Measurements from ENCODE around the gene OBP2A. TPM values are rescaled to one million over a fixed set of nuclear protein-coding genes. Genes with fewer than 3 reads are reported as not detected.
"Not testable (repeated sequence)": the region's sequence is repeated elsewhere in the genome, so short reads cannot be mapped to it uniquely, and the experiment has no call there.

The OBP2A gene
- total and polyA plus RNA-seq, 4 donors: not detected

DNA sequence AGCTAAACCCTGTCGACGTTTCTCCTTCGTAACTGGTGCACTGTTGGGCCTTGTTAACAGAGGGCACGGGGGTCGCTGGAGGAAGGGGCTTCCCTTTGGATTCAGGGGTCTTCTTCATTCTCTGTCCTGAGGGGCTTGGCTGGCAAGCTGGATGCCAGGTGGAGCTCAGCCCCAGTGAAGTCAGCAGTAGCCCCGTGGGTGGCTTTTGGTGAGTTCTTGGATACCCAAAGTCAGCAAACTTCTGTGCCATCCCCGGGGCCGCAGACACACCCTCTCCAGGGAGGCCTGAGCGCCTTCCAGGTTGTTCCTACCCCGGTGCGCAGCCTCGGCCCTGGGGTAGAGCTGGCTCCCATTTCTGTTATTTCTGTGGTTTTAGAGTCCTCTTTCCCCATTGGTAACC lies 12.3 kb upstream of the OBP2A start:
- DNase-seq: peak in 1 of 2 donors; percentile 61
- intact Hi-C loops (cut with DNase I): no loop called here
- Histone ChIP-seq H3K27ac (ENCODE audit: low read depth in 1 of 2, low read length in 2 of 2) (no peak overlapping the region), H3K4me3 (ENCODE audit: low read length in 2 of 2) (no peak overlapping the region), H3K36me3 (ENCODE audit: control insufficient read depth in 1 of 2, insufficient read depth in 2 of 2, low read length in 1 of 2) (no peaks in the 10 kb centered on the region), H3K4me1 (ENCODE audit: control insufficient read depth in 1 of 2, insufficient read depth in 2 of 2, low read length in 2 of 2) (no peaks in the 10 kb centered on the region), H3K9me3 (ENCODE audit: control insufficient read depth, low read length) (peaks cover 2% of the 10 kb centered on the region), H3K27me3 (ENCODE audit: control insufficient read depth in 1 of 2, insufficient read depth in 2 of 2, low read length in 1 of 2) (no peaks in the 10 kb centered on the region)
- WGBS, 2 donors: 90 to 92% methylated on average over 12 of the region's 12 CpGs
- ATAC-seq (ENCODE audit: low FRiP score): no peak

DNA sequence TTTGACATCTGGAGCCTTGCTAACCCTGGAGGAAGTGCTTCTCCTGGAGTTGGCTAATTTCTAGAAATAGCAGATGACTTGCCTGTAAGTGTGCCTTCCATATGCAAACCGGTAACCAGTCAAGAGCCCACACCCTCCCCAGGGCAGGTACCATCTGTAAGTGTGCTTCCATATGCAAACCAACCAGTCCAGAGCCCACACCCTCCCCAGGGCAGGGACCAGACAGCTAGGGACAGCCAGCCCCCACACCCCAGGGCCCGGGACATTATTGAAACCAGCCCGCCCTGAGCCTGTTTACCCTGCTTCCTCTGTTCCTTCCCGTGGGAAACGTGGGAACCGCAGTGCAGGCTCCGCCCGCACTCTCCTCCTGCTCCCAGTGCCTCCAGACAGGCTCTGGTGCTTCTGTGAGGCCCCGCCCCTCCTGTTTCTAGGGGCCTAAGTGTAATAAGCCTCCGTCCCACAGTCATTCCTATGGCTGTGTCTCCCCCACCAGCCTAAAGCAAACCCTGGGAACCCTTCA lies 11.7 kb upstream of the OBP2A start:
- H3K36me3 ChIP-seq (ENCODE audit: control insufficient read depth in 1 of 2, insufficient read depth in 2 of 2, low read length in 1 of 2); H3K4me3 ChIP-seq (ENCODE audit: low read length in 2 of 2); H3K9me3 ChIP-seq (ENCODE audit: control insufficient read depth, low read length); intact Hi-C loops (cut with DNase I); H3K4me1 ChIP-seq (ENCODE audit: control insufficient read depth in 1 of 2, insufficient read depth in 2 of 2, low read length in 2 of 2); H3K27me3 ChIP-seq (ENCODE audit: control insufficient read depth in 1 of 2, insufficient read depth in 2 of 2, low read length in 1 of 2); H3K27ac ChIP-seq (ENCODE audit: low read depth in 1 of 2, low read length in 2 of 2); ATAC-seq (ENCODE audit: low FRiP score): not testable (repeated sequence)
- DNase-seq: peak in 1 of 2 donors; percentile 54
- WGBS, 2 donors: 18 to 25% methylated on average over 10 of the region's 10 CpGs

DNA sequence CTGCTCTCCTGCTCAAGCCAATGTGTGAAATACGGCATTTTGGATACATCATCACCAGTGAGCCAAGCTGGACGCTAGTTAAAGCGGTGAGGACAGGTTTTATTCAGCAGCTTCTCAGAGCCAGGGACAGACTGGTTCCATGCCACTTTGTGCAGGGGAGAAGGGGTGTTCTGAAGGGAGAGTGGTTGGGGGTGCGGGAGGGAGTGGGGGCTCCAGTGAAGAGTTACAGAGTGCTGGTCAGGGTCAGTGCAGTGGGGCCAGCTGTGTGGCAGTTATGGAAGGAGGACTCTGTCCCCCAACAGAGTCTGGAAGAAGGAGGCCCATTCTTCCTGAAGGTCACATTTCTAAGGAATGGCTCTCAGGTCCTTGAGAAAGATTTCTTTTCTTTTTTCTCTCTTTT lies 11.1 kb upstream of the OBP2A start:
- H3K9me3 ChIP-seq (ENCODE audit: control insufficient read depth, low read length); H3K27me3 ChIP-seq (ENCODE audit: control insufficient read depth in 1 of 2, insufficient read depth in 2 of 2, low read length in 1 of 2); H3K27ac ChIP-seq (ENCODE audit: low read depth in 1 of 2, low read length in 2 of 2); H3K4me1 ChIP-seq (ENCODE audit: control insufficient read depth in 1 of 2, insufficient read depth in 2 of 2, low read length in 2 of 2); intact Hi-C loops (cut with DNase I); H3K36me3 ChIP-seq (ENCODE audit: control insufficient read depth in 1 of 2, insufficient read depth in 2 of 2, low read length in 1 of 2); ATAC-seq (ENCODE audit: low FRiP score); H3K4me3 ChIP-seq (ENCODE audit: low read length in 2 of 2): not testable (repeated sequence)
- DNase-seq: peak in 1 of 2 donors; percentile 68
- WGBS, 2 donors: 32 to 51% methylated on average over 4 of the region's 4 CpGs

DNA sequence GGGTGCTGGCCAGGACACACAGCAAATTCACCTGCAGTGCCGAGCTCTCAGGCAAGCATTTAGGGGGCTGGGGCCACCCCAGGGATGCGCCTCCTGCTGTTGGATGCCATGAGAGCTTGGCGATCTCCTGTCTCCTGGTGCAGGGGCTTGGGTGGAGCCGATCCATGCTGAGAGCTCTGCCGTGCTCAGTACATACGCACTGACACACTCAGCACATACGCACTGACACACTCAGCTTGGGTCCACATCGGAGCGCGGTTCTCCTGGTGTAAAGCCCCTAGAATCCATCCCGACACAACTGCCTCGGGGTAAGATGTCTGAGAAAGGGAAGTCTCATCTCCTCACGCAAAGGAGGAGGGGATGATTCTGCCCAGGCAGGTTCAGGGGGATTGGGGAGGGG lies 10.3 kb upstream of the OBP2A start:
- peak in 1 of 2 donors; percentile 44 for DNase-seq
- intact Hi-C loops (cut with DNase I); H3K4me3 ChIP-seq (ENCODE audit: low read length in 2 of 2); H3K9me3 ChIP-seq (ENCODE audit: control insufficient read depth, low read length); H3K36me3 ChIP-seq (ENCODE audit: control insufficient read depth in 1 of 2, insufficient read depth in 2 of 2, low read length in 1 of 2); H3K27ac ChIP-seq (ENCODE audit: low read depth in 1 of 2, low read length in 2 of 2); ATAC-seq (ENCODE audit: low FRiP score); H3K4me1 ChIP-seq (ENCODE audit: control insufficient read depth in 1 of 2, insufficient read depth in 2 of 2, low read length in 2 of 2); H3K27me3 ChIP-seq (ENCODE audit: control insufficient read depth in 1 of 2, insufficient read depth in 2 of 2, low read length in 1 of 2): not testable (repeated sequence)
- 63 to 73% methylated on average over 13 of the region's 13 CpGs for WGBS, 2 donors

DNA sequence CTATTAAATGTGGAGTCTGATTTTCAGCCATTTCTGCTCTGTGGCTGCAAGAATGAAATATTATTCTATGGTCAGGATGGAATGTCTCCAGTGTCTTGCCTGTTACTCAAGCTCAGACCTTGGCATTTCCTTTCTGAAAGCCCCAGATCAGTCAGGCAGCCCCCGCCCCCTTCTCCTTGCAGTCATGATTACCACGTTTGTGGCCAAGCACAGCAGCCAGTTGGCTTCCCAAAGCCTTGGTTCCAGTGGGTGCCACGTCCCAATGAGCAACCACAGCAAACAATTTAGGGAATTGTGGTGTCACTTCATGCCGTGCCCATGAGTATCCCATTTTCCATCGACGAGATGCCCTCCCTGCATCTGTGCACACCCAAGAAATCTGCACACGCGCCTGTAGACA lies 9.7 kb upstream of the OBP2A start:
- no peaks in the 10 kb centered on the region for H3K36me3 ChIP-seq (ENCODE audit: control insufficient read depth in 1 of 2, insufficient read depth in 2 of 2, low read length in 1 of 2)
- H3K27ac ChIP-seq (ENCODE audit: low read depth in 1 of 2, low read length in 2 of 2): no peak overlapping the region
- no peaks in the 10 kb centered on the region for H3K4me1 ChIP-seq (ENCODE audit: control insufficient read depth in 1 of 2, insufficient read depth in 2 of 2, low read length in 2 of 2)
- no peak for ATAC-seq (ENCODE audit: low FRiP score)
- H3K9me3 ChIP-seq (ENCODE audit: control insufficient read depth, low read length): no peaks in the 10 kb centered on the region
- DNase-seq: no peak
- H3K27me3 ChIP-seq (ENCODE audit: control insufficient read depth in 1 of 2, insufficient read depth in 2 of 2, low read length in 1 of 2): no peaks in the 10 kb centered on the region
- 61 to 64% methylated on average over 8 of the region's 8 CpGs for WGBS, 2 donors
- H3K4me3 ChIP-seq (ENCODE audit: low read length in 2 of 2): no peak overlapping the region
- intact Hi-C loops (cut with DNase I): no loop called here

DNA sequence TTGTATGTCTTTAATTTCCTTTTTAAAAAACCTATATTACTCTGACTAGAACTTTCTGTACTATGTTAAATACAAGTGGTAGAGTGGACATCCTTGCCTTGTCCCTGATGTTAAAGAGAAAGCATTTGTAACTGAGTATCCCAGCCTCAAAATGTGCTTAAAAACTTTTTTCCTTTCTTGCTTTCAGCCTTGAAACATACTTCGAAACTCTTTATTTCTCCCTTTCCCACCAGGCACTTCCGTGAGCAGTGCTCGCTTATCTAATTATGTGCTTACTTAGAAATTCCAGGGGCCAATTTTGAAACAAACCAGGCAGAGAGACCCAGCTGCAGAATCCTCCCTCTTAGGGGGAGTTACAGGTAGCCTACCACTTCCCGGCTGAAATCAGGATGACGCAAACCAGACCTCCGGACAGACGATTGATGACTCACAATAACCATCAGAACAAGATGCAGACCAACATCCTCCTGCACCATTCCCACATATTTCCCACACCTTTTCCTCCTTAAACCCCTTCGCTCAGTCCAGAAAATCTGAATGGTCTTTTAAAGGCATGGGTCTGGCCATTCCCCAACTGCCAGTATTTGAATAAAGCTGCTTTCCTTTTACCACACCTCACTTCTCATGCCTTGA lies 2.5 kb upstream of the OBP2A start:
- H3K9me3 ChIP-seq (ENCODE audit: control insufficient read depth, low read length); H3K36me3 ChIP-seq (ENCODE audit: control insufficient read depth in 1 of 2, insufficient read depth in 2 of 2, low read length in 1 of 2); H3K27ac ChIP-seq (ENCODE audit: low read depth in 1 of 2, low read length in 2 of 2); DNase-seq; H3K27me3 ChIP-seq (ENCODE audit: control insufficient read depth in 1 of 2, insufficient read depth in 2 of 2, low read length in 1 of 2); ATAC-seq (ENCODE audit: low FRiP score); H3K4me3 ChIP-seq (ENCODE audit: low read length in 2 of 2); H3K4me1 ChIP-seq (ENCODE audit: control insufficient read depth in 1 of 2, insufficient read depth in 2 of 2, low read length in 2 of 2); intact Hi-C loops (cut with DNase I): not testable (repeated sequence)
- WGBS, 2 donors: 13 to 19% methylated on average over 8 of the region's 8 CpGs

DNA sequence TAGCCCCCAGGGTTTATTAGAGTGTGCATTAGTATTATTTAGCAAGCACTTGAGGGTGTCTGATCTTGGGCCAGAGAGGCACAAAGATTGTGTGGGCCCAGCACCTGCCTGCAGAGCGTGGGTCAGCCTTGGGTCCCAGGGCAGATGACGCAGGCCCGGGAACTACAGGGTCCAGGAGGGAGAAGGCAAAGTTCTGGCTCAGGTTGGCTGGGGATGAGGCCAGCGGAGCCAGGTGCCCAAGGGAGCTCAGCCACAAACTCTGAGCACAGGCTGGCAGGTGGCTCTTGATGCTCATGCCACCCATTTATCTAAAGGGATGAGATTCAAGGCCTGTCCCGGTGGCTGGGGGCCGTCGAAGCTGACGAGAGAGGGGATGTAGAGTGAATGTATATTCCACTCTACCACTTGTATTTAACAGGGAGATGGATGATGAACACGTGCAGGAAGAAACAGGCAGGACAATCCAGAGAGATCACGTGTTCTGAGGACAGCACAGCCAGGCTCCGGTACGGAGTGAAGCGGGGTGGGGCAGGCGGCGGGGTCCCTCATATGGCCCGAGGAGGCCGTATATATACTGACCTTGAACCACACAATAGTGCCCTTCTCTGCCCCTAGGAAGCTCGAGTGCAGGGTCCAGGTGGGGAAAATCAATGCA lies 818 bp upstream of the OBP2A start:
- 88% methylated on average over 18 of the region's 18 CpGs for WGBS, 2 donors
- ATAC-seq (ENCODE audit: low FRiP score): no peak
- H3K4me3 ChIP-seq (ENCODE audit: low read length in 2 of 2): no peak overlapping the region
- H3K27ac ChIP-seq (ENCODE audit: low read depth in 1 of 2, low read length in 2 of 2): no peak overlapping the region
- H3K27me3 ChIP-seq (ENCODE audit: control insufficient read depth in 1 of 2, insufficient read depth in 2 of 2, low read length in 1 of 2): no peaks in the 10 kb centered on the region
- H3K36me3 ChIP-seq (ENCODE audit: control insufficient read depth in 1 of 2, insufficient read depth in 2 of 2, low read length in 1 of 2): no peaks in the 10 kb centered on the region
- H3K4me1 ChIP-seq (ENCODE audit: control insufficient read depth in 1 of 2, insufficient read depth in 2 of 2, low read length in 2 of 2): no peaks in the 10 kb centered on the region
- intact Hi-C loops (cut with DNase I): no loop called here
- DNase-seq: peak in 1 of 2 donors; percentile 61
- H3K9me3 ChIP-seq (ENCODE audit: control insufficient read depth, low read length): peaks cover 1% of the 10 kb centered on the region

DNA sequence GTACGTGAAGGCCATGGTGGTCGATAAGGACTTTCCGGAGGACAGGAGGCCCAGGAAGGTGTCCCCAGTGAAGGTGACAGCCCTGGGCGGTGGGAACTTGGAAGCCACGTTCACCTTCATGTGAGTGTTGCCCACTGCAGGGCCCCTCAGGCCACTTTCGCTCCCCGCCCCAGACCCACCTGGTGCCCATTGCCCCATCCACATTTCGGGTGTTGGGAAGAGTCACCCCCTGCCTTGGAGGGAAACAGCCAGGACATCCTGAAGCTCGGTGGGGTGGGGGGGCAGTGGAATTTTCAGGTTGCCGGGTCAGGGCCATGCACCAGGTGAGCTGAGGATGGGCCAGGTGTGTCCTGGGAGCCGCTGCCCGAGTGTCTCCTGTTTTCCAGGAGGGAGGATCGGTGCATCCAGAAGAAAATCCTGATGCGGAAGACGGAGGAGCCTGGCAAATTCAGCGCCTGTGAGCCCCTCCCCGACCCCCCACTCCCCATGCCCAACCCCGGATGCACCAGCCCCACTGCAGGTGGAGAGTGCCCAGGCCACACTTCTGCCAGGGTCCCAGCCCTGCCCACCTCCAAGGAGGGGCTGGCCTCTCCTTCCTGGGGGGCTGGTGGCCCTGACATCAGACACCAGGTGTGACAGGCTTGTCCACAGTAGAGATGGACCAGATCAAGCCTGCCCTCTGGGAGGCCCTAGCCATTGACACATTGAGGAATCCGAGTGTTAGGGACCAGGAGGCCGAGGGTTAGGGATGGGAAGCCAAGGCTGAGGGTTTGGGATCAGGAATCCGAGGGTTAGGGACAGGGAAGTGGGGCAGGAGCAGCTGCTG lies 1.1 kb downstream of the OBP2A start:
- H3K4me1 ChIP-seq (ENCODE audit: control insufficient read depth in 1 of 2, insufficient read depth in 2 of 2, low read length in 2 of 2); intact Hi-C loops (cut with DNase I); H3K9me3 ChIP-seq (ENCODE audit: control insufficient read depth, low read length); H3K27ac ChIP-seq (ENCODE audit: low read depth in 1 of 2, low read length in 2 of 2); H3K4me3 ChIP-seq (ENCODE audit: low read length in 2 of 2); ATAC-seq (ENCODE audit: low FRiP score); H3K27me3 ChIP-seq (ENCODE audit: control insufficient read depth in 1 of 2, insufficient read depth in 2 of 2, low read length in 1 of 2); H3K36me3 ChIP-seq (ENCODE audit: control insufficient read depth in 1 of 2, insufficient read depth in 2 of 2, low read length in 1 of 2); DNase-seq: not testable (repeated sequence)
- 90% methylated on average over 20 of the region's 21 CpGs for WGBS, 2 donors

Measured in aorta (tissue), 5 donors.